ENCODE data around the gene HDAC11.

The HDAC11 gene

GRCh38 chr3:13470894-13471574, 9.1 kb upstream of the HDAC11 start:
- peak; percentile 17 for DNase-seq (ENCODE audit: low spot score)

GRCh38 chr3:13472286-13472685, 7.8 kb upstream of the HDAC11 start:
- no peak for DNase-seq (ENCODE audit: low spot score)

- no peak for DNase-seq (ENCODE audit: low spot score)
Measured at GRCh38 chr3:13473020-13473419, 7.1 kb upstream of the HDAC11 start.

- DNase-seq (ENCODE audit: low spot score) = no peak
Measured at GRCh38 chr3:13474021-13474420, 6.1 kb upstream of the HDAC11 start.

GRCh38 chr3:13474776-13475303, 5.3 kb upstream of the HDAC11 start:
- DNase-seq (ENCODE audit: low spot score) = no peak

- no peak for DNase-seq (ENCODE audit: low spot score)
Measured at GRCh38 chr3:13475871-13476590, 4.1 kb upstream of the HDAC11 start.

- DNase-seq (ENCODE audit: low spot score) = no peak
Measured at GRCh38 chr3:13477943-13478342, 2.2 kb upstream of the HDAC11 start.

GRCh38 chr3:13479332-13479581, 849 bp upstream of the HDAC11 start:
- DNase-seq (ENCODE audit: low spot score) = no peak

GRCh38 chr3:13480340-13481318, 523 bp downstream of the HDAC11 start:
- peak; percentile 15 for DNase-seq (ENCODE audit: low spot score)

- DNase-seq (ENCODE audit: low spot score) = no peak
Measured at GRCh38 chr3:13482106-13482690, 2.1 kb downstream of the HDAC11 start.

- no peak for DNase-seq (ENCODE audit: low spot score)
Measured at GRCh38 chr3:13483286-13483685, 3.2 kb downstream of the HDAC11 start.

- DNase-seq (ENCODE audit: low spot score) = no peak
Measured at GRCh38 chr3:13483988-13484695, 4.0 kb downstream of the HDAC11 start.

GRCh38 chr3:13484851-13485590, 4.9 kb downstream of the HDAC11 start:
- peak; percentile 94 for DNase-seq (ENCODE audit: low spot score)

GRCh38 chr3:13485630-13486562, 5.8 kb downstream of the HDAC11 start:
- peak; percentile 34 for DNase-seq (ENCODE audit: low spot score)

- no peak for DNase-seq (ENCODE audit: low spot score)
Measured at GRCh38 chr3:13487403-13487802, 7.3 kb downstream of the HDAC11 start.

GRCh38 chr3:13491206-13491974, 11.3 kb downstream of the HDAC11 start:
- no peak for DNase-seq (ENCODE audit: low spot score)

- no peak for DNase-seq (ENCODE audit: low spot score)
Measured at GRCh38 chr3:13492048-13492447, 11.9 kb downstream of the HDAC11 start.

- DNase-seq (ENCODE audit: low spot score) = no peak
Measured at GRCh38 chr3:13492976-13493866, 13.1 kb downstream of the HDAC11 start.
